Fibroblast of lung (primary cell): ENCODE results near the gene MACROD1.

ENCODE experiments used
- CTCF ChIP-seq, 2 donors: IDR thresholded peaks in 1 of 2; conservative IDR thresholded peaks in 1 of 2; 1 replicate in 1 of 2; 2 replicates in 1 of 2; pipeline ENCODE4 v1.5.1; 2011 to 2012; ENCODE audit warnings: low read length in 2 of 2, control low read depth in 1 of 2, inconsistent platforms in 1 of 2, low read depth in 1 of 2, mild to moderate bottlenecking in 1 of 2
- EZH2 ChIP-seq: IDR thresholded peaks from 2 replicates; pipeline ENCODE4 v1.5.1; 2012; ENCODE audit warnings: low read length, control low read depth, mild to moderate bottlenecking; ENCODE audit errors: missing control alignments

- TF ChIP-seq CTCF (conservative IDR thresholded peaks at IDR 0.05 in 1 of 2, IDR thresholded peaks at IDR 0.05 in 1 of 2; ENCODE audit: low read depth in 1 of 2, low read length in 2 of 2) (no peak), EZH2 (no peak)
Measured at GRCh38 chr11:64112771-64113461, 53.0 kb downstream of the MACROD1 start.
